Measurements from ENCODE around the gene MYO6.
A peak's percentile ranks its signal among the peaks of the same experiment; 100 is the strongest.
"Not testable (repeated sequence)": the region's sequence is repeated elsewhere in the genome, so short reads cannot be mapped to it uniquely, and the experiment has no call there.

Gene MYO6

DNA sequence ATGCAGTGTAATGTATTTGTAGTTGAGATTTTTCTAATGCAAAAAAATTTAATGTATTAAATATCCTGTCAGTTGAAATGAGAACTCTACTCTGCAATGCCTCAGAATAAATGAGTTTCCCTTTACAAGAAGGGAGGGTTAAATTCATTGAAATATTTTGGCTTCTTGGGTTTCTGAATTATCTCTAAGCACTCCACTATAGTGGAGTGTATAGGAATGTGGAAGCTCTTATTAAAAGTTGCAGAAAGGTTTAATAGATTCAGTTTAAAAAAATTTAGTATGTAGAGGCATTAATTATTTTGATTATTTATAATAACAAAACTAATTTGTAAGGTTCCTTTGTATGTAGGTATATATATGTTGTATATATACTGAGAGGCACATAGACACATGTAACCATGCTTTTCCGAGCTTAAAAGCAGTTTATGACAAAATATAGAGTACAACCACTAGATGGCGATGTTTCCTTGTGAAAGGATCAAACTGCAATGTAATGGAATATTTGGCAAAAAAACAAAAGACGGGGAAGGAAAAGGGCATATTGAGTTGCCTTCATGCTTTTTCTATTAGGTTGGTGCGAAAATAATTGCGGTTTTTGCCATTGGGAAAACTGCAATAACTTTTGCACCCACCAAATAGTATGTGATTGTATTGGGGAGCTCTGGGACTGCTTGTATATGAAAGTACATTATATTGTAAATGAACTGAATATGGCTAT, 144.2 kb downstream of the MYO6 start:
- DNase-seq (ENCODE audit: low read depth in 2 of 2) = peak; percentile 51 to 60

DNA sequence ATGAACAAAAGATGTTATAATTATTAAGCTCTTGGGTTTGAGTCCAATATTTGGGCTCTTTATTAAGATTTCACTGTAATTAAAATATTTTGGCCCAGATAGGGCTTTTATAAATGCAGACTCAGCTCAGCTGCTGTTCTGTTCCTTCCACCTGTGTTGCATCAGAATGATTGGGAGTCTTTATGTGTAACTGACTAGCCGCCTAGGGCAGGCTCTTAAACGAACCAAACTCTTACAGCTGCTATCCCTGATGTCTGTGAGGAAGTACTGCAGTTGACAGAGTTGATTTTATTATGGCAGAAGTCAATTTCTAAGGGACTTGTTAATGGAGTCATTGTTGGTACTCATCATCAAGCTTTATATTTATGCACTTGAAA, 144.7 kb downstream of the MYO6 start:
- DNase-seq (ENCODE audit: low read depth in 2 of 2) = no peak

DNA sequence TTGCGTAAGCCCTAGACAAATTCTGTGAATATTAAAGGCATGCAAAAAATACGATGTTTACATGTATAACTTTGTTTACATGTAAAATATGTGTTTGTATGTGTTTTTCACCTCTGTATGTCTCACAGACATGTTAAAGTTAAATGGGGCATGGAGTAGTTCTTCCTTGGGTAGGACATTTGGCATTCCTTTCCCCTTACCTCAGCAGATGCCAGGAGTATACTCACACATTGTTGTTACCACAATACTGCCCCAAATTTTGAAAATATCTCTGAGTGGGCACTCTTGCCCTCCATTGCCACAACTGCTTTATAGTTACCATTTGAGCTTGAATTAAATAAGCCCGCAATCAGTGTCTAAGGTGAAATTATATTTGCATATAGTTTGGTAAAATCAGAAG, 147.5 kb downstream of the MYO6 start:
- DNase-seq (ENCODE audit: low read depth in 2 of 2) = no peak

DNA sequence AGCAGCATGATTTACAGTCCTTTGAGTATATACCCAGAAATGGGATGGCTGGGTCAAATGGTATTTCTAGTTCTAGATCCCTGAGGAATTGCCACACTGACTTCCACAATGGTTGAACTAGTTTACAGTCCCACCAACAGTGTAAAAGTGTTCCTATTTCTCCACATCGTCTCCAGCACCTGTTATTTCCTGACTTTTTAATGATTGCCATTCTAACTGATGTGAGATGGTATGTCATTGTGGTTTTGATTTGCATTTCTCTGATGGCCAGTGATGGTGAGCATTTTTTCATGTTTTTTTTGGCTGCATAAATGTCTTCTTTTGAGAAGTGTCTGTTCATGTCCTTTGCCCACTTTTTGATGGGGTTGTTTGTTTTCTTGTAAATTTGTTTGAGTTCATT, 151.2 kb downstream of the MYO6 start:
- not testable (repeated sequence) for DNase-seq (ENCODE audit: low read depth in 2 of 2)

DNA sequence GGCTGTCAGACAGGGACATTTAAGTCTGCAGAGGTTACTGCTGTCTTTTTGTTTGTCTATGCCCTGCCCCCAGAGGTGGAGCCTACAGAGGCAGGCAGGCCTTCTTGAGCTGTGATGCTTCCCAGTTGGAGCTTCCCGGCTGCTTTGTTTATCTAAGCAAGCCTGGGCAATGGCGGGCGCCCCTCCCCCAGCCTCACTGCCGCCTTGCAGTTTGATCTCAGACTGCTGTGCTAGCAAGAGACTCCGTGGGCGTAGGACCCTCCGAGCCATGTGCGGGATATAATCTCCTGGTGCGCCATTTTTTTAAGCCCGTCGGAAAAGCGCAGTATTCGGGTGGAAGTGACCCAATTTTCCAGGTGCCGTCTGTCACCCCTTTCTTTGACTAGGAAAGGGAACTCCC, 156.1 kb downstream of the MYO6 start:
- not testable (repeated sequence) for DNase-seq (ENCODE audit: low read depth in 2 of 2)

DNA sequence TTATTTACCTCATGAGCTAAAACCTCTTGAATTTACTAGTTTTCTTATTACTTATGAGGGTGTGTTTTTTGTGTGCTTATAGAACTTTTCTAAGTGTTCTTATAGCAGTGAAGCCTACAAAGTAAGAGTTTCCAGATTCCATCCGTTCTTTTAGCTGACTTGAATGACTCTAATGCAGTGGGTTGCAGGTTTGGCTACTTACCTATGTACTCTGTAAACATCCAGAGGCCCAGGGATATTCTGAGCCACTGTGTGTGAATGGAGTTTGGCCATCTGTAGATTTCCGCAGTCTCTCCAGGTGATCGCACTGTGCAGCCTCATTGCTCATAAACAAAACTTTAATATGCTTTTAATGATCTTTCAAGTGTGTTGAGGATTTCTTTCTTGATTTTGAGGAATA, 157.8 kb downstream of the MYO6 start:
- no peak for DNase-seq (ENCODE audit: low read depth in 2 of 2)

DNA sequence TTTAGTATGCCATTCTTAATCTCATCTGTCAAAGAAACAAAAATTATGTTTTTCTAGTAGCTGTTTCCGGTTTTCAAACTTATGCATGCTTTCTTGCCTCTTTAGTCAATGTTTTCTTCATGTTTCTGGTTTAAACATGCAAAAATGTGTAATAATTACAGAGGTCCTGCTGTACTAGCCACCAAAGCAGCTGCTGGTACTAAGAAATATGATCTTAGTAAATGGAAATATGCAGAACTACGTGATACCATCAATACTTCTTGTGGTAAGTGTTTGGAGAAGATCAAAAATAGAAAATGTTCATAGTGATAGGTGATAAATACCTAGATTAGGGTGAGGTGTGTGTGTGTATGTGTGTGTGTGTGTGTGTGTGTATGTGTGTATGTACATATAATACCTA, 158.4 kb downstream of the MYO6 start:
- DNase-seq (ENCODE audit: low read depth in 2 of 2) = no peak

DNA sequence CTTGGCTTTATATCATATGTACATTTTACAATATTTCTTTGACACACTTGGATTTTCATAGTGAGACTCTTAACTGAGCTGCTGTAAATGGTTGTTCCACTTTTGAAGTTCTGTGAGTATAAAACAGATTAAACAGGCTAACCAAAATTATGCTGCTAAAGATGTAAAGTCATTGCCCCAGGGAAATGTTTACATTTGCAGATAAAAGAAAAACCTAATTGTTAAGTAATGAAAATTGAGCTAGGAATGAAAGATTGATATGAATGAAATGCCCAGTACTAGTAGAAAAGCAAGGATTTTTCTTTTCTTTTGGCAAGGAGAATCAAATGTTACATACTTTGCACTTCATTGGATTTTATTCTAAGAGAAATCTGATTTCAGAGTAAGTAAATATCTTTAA, 164.0 kb downstream of the MYO6 start:
- DNase-seq (ENCODE audit: low read depth in 2 of 2) = no peak

DNA sequence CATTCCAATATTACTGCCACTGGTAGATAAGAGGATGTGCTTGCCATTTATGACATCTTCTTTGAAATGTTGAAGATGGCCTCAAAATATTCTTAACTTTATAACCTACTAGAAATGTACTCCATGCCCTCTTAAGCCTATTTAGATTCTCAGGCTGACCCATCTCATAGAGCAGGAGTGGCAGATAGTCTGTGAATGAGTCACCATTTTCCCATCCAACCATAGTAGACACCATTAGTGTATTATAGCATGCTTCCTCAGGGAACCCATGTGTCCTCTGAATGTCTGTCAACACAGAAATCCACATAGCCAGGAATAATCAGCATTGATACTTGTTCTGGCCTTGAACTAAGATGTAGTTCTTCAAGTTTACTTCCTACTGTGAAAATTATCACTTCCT, 173.2 kb downstream of the MYO6 start:
- DNase-seq (ENCODE audit: low read depth in 2 of 2) = no peak

DNA sequence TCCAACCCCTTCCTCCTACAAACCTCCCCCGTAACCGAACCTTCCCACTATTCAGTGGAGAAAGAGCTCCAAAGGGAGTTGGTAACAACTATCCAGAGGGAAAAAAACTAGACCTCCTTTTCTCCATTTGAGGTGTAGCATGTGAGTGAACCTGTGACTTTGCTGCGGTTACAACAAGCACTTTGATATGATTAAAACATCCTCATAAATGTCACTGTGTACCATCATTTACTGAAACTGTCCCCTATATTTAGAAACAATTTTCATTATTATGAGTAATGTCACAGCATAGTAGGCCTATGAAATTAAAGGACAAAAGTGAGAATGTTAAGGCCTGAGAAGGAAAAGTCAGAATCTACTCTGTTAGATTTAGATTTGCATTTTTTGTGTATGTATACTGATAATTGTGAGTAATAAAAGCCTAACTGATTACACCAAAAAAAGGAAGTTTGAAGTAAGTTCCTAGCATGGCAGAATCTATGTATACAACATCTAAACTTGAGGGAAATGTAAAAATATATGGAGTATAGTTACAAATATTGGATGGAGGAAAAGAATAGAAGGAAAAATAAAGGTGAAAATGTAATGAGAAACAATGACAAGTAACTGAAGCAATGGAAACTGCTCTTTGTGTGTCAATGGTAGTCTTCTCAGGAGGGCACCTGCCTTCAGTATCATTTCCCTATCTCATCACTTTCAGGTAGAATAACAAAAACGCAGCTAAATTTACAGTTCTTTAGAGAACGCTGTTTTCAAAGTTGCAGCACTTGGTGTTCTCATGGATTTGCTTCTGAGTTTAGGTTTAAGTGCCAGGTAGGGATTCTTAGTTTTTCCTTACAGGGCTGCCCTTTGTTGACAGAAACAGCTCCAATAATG, 177.5 kb downstream of the MYO6 start:
- no peak for DNase-seq (ENCODE audit: low read depth in 2 of 2)

DNA sequence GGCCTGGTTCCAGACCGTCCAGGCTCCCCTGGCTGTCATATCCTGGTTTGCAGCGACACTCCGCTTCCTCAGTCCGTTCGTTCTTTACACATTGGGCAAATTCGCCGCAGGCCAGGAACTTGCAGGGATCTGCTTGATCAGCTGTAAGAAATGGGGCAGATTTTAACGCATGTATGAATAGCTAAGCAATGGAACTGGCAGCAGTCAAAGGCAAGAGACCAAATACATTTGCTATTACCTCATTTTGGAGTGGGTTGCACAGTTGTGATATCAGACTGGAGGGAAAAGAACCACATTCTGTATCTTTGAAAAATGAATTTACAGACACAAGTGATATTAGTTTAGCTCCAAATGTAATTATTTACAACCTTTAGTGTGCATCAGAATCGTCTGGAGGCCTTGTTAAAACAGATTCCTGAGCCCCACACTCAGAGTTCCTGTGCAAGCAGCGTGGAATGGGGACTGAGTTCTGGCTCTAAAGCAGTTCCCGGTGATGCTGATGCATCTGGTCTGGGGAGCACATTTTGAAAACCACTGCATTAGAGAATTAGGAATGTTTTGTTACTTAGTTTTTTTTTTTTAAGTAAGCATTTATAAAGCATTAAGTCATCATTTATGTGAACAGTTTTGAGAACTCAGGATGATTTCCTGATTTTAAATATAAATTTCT, 182.1 kb downstream of the MYO6 start:
- peak in 1 of 2 experiments; percentile 16 for DNase-seq (ENCODE audit: low read depth in 2 of 2)

DNA sequence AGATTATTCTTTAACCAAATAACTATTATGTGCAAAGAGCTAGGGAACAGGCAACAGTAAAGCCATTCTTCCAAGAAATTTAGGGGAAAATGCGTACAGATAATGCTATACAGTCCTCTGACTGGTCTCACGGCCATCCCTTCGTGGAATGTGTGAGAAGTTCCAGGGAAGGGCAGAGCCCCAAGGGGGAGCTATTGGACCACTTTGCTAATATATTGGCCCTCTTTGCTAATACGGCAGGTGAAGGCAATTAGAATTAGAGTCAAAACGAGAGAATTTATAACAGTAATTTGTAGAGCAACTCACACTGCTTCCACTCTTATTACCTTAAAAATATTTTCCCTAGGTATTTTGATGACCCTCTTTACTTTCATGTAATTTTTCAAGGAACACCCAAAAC, 183.0 kb downstream of the MYO6 start:
- DNase-seq (ENCODE audit: low read depth in 2 of 2) = no peak

DNA sequence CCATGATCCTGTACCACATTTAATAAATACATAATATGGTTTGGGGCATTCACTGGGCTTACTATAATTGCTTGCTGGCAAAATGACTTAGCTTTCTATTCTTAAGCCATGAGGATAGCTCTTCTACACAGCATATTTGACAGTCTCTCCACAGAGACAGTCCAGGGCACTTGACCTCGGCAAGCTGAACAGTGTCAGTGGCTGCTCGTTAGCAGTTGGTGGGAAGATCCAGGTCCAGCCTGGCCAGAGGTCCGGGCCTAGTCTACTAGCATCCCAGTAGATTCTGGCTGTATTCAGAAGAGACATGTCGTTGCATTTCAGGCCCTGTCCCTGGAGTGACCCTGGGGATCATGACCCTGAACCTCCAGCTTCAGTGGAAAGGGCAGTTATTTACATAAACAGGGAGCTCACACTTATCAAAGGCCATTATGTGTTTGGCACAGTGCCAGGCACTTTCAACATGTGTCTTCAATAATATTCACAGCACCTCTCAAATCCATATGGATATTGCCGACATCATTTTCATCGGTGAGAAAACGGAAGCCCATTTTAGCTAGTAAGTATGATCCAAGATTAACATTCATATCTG, 184.4 kb downstream of the MYO6 start:
- no peak for DNase-seq (ENCODE audit: low read depth in 2 of 2)

DNA sequence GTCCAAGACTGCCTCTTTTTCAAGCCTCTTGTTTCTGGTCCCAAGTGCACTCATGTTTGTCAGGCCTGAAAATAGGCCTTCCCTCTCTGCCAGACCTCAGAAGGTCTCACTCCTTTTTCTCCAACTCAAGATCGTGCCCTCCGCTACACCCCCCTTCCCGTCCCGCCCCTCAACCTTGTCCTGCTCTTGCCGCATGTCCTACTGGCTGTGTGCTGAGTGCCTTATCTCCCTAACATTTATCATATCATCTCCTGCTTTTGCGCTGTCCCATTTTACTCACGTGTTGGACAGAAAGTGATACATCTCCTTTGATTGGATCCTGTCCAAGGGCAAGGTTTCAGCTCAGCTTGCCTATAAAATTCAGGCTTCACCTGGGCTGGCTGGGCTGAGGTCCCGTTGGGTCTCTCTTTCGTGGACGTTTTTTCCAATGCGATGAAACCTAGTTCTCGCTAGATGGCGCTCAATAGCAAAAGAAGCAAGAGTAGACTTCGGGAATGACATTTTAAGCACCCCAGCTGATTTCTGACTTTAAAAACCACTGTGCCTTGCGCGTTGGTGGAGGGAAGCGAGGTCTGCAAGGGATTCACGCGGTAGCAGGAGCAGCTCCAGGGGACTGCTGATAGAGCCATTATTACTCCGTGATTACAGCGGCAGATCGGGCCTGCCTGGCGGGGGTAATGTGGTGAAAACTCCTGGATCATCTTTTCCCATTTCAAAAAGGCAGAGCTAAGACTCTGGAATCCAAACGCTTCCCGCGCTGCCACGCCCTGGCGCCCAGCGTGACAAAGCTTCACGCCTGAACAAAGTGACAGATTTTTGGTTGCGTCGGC, 185.8 kb downstream of the MYO6 start:
- DNase-seq (ENCODE audit: low read depth in 2 of 2) = peak; percentile 47 to 56

DNA sequence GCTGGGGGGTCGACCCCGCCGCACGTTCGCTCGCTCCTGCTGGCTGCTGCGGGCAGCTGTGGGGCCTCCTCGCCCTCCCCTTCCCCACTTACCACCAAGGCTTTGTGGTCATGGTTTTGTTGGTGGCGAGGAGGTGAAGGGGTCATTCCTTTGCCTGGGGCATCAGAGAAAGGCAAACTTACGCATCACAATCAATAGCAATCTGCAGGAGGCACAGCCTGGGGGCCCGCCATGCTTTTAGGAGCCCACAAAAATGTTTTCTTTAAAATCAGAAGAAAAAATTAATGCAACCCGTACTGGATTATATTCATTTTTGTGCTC, 186.4 kb downstream of the MYO6 start:
- DNase-seq (ENCODE audit: low read depth in 2 of 2) = no peak

DNA sequence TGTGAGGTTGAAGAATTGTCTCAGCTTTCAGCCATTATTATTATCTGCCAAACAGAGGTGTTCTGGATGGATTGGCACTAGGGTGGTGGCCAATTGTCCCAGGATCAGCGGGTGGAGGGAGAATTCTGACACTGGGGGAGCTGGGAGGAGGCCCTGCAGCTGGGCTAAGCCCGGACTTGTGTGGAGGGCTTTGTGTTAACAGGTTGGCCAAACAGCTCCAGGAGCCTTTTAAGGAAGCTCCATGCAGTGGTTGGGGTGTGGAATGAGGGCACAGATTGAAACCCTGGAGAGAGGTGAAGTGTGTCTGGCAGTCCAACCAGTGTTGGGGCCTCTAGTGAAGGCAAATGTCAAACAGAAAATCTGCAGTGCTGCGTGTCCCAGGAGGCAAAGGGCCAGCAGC, 187.6 kb downstream of the MYO6 start:
- DNase-seq (ENCODE audit: low read depth in 2 of 2) = no peak

DNA sequence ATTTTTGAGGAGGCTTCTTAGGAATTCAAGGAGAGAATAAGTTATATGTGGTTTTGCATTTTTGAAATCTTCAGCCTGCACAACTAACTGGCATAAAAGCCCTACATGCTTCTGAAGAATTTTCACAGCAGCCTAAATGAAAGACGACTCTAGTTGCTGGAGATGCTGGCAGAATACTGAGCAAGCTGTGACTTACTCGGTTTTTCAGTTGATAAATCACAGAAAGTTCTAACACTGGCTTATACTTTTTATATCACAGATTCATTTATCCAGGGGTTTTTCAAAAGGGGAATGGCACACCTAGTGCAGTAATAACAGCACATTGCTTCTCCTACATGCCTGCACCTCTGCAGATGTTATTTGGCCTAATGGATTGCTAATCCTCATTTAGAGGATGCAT, 188.8 kb downstream of the MYO6 start:
- no peak for DNase-seq (ENCODE audit: low read depth in 2 of 2)

DNA sequence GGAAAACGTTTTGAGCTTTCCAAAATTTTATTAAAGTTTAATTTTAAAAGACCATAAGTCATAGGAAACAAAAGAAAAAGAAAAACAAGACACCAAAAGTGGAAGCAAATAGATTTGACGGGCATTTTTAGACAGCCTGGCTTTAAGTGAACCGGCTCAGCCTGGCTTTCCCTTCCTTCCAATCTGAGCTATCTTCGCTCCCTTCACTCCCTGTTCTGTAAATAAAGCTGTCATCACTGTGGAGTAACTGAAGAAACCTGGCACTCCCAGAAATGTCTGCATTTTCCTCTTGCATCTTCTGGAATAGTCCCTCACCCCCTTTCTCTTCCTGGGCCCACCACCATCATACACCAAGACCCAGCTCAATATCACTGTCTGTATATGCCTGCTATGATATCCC, 191.5 kb downstream of the MYO6 start:
- DNase-seq (ENCODE audit: low read depth in 2 of 2) = no peak

DNA sequence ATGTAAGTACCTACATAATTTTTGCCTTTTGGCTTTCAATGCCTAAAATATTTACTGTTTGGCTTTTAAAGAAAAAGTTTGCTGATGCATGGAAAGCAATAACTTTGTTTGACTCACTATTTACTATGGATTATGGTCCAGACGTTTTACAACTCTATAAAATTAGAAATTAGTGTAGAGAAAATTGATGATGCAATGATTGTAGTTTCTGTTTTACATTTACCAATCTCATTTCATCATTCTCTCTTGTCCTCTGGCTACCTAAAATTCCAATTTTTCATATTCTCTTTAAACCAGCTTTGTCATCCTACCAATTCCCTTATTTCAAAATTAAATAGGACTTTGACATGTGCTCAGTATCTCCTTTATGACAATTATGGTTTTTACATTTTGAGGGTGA, 192.5 kb downstream of the MYO6 start:
- DNase-seq (ENCODE audit: low read depth in 2 of 2) = no peak

DNA sequence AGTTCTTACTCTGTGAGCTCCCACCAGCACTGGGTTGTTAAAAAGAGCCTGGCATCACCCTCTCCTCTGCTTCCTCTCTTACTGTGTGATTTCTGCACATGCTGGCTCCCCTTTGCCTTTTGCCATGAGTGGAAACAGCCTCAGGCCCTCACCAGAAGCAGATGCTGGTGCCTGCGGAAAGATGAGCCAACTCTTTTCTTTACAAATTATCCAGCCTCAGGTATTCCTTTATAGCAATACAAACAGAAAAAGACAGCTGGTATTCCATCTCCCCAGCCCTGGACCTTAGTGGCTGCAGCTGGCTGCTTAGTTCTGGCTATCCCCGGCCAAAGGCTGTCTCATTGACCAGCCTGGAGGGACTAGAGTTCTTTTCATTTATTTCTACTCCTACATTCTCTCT, 194.3 kb downstream of the MYO6 start:
- DNase-seq (ENCODE audit: low read depth in 2 of 2) = no peak

DNA sequence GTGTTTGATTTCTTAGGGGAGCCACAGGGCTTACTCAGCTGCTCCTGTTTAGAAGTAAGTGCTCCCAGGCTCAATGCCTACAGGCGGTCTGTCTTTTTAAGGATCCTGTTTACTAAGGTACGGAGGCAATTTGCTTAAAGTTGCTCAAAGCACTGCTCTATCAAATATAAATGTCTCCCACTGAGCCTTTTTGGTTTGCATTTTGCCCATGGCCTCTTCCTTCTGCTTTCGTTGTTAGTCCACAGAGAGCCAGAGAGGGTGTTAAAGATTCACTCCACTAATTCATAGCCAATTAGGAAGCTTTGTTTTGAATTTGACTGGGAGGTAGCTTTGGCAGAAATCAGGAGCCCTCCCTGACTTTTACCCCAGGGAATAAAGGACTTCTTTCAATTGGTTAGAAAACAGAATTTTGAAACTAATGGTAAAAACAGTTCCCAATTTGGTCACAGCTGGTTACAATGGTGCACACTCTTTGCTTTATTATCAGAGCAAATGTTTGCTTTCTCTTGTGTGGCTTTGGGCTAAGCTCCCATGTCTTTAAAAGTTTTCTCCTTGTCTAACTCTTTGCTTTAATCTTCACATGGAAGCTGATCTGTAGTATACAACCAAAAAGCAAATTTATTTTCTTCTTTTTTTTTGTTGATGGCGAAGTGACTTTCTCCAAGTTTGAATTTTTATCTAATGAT, 197.2 kb downstream of the MYO6 start:
- no peak for DNase-seq (ENCODE audit: low read depth in 2 of 2)

All from fibroblast of skin of left biceps (primary cell).